Activated gamma-delta T cell treated with Interleukin-2 at 50 U/mL for 16 hours (primary cell): ENCODE measurements around the gene RGL2.
"Not testable (repeated sequence)": the region's sequence is repeated elsewhere in the genome, so short reads cannot be mapped to it uniquely, and the experiment has no call there.

Experiments
- DNase-seq: peaks from one replicate; pipeline ENCODE4 v3.0.0-alpha.2; 2020

RGL2 gene

DNA sequence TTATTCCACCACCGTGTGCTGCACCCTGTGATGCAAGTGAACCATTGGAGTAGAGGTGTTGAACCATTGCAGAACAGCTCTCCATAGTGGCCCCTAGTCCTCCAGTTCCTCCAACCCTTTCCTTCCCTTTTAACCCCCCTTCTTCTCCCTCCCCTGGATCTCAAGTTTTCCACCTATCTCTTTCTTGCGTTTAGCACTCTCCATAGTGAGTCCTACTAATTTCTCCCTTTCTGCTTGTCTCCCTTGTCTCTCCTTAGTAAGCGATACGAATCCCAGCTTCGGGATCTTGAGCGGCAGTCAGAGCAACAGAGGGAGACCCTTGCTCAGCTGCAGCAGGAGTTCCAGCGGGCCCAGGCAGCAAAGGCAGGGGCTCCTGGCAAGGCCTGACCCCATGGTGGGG, 8.3 kb downstream of the RGL2 start:
- DNase-seq = no peak

DNA sequence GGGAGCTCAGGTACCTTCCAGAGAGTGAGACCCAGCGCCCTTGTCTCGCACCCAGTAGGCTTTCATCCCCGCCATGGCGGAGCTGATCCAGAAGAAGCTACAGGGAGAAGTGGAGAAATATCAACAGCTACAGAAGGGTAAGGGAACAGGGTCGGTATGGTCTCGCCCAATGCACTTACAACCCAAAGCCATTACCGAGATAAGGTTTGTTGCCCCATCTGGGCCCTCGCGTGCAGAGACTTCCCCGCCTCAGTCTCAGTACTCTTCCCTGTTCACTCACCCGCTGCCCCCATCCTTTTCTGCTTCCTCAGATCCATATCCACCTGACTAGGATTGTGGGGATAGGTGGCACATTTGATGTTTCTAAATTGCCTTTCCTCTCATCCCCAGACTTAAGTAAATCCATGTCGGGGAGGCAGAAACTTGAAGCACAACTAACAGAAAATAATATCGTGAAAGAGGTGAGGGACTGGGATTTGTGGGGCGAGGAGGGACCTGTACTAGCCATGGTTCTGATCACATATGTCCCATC, 8.9 kb downstream of the RGL2 start:
- no peak for DNase-seq

DNA sequence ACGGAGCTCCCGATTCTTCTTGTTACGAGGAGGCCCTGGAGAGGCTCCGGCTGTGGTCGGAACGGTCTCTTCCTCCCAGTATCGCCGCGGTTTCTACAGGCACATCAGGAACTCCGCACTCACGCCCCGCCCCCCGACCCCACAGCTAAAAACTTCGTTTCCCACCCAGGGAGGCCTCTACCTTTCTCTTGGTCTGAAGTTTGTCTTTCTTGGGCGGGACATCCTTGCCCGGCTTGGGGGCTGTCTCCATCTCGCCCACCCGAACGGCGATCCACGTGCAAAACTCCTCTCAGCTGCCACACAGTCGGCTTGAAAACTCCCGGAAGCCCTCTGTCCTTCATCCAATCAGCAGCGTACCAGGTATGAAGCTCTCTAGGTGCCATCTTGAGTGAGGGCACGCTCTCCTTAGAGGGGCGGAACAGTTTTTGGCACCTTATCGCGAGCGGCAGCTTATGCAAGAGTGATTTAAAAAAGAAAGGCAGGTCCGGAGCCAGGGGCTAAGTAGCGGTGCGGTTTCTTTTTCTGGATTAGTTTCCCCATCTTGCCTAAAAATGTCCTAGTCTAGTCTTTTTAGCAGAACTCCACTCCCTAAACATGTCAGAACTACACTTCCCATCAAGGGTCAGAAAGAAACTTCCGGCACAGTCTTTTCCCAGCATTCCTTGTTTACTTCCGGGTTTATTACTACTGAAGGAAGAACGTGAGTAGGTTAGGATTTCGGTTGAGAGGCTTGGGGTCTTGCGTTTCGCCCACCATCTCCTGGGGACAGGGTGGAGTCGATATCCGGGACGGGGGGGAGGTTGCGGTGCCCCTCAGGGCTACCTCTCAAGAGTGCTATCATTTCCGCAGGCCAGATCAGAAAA, 9.6 kb downstream of the RGL2 start, which contains the start of the genes PFDN6 and WDR46:
Gene PFDN6, plus strand, starts transcription at position 681 of the 863 bp plus-strand sequence. CDS start 256 bp downstream, outside the sequence.
Gene WDR46, minus strand, starts transcription at position 319 of the 863 bp plus-strand sequence. Its CDS starts 69 bp downstream, at position 250.
- DNase-seq = peak; percentile 77

DNA sequence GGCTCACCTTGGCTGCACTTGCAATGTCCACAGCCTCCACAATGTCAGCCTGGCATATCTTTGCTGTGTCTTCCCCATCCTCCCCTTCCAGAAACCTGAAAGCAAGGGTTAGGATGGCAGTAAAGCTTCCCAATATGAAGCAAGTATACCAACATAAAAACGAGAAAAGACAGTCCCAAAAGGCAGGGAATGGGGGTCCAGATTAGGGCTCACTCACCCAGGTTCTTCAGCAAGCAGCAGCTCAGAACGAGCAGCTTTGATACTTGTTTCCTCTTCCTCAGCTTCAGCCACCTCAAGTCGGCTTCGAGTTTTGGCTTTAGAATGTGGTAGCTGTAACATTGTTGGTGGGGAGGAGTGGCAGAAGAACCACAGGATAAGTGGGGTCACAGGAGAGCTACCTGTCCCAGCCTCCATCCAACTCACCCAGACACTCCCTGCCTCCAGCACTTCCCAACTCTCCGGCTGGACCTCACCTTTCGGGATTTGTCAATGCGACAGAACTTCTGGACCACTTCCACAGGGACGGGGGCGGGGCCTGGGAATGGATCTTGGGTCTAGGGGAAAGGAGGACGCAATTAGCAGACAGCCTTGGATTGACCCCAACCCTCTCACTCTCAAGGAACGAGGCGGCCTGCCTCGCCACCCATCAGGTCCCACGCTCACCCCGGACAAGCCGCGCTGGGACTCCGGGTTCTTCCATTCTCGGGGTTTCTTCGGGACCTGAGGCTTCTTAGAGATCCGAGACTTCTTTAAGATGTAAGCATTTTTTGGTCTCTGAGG, 10.4 kb downstream of the RGL2 start:
- DNase-seq = no peak

DNA sequence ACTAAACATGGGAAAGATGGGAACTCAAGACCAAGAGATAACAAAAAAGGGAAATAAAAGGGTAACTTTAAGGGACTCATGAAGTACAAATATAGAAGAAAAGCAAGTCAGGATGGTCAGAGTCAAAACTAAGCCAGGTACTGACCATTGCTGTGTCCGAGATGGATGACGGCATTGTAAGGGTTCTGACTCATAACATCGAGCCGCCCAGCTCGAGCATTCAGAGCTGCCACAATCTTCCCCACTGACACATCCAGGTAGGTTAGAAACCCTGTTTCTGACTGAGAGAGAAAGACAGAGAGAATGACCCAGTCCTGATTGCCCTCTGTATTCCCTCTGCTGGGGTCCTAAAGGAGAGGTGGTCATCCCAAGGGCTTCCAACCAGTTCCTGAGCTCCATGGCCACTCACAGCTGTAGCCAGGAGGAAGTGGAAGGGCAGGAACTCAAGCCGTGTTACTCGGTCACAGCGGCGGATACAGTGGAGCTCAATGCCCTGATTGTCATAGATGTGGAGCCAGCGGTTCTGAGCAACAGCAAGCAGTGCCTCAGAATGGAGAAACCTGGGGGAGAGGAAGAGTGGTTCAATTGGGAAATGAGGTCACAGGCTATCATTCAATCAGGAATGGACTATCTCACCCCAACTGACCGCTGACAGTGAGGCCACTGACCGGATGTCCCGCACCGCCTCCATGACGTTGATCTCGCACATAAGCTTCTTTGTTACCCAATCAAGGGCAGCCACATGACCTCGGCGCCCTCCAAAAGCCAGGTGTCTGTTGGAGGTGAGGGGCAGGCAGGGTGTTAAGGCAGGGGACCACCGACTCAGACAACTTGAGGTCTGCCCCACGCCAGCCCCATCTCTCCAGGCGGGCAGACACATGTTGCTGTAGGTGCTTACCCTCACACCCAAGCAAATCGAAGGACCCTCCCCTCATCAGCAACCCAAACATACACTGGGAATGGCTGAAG, 11.5 kb downstream of the RGL2 start:
- DNase-seq = no peak

GRCh38 chr6:33285214-33285613, 13.5 kb downstream of the RGL2 start:
- DNase-seq = not testable (repeated sequence)

GRCh38 chr6:33280539-33280938, 18.2 kb downstream of the RGL2 start:
- DNase-seq = no peak

- no peak for DNase-seq
Measured at GRCh38 chr6:33279971-33280511, 18.7 kb downstream of the RGL2 start.

DNA sequence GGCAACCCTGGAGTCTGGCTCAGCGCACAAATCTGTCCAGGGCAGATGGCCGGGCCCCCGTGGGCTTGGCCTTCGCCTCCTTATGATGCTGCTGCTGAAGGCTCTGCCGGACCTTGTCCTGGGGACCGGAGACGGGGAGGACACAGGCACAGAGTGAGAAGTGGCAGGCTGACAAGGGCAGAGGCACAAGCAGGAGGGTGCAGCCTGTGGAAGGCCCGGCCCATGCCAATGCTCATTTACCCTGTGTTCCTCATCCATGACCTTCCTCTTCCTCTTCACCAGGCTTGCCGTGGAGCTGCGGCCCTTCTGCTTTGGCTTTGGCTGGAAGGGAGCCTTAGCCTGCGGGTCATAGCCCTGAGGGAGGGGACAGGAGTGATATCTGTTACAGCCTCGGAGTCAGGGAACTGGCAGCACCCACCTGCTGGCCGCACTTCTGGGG, 19.5 kb downstream of the RGL2 start:
- DNase-seq = no peak

GRCh38 chr6:33278810-33279209, 19.9 kb downstream of the RGL2 start:
- no peak for DNase-seq

DNA sequence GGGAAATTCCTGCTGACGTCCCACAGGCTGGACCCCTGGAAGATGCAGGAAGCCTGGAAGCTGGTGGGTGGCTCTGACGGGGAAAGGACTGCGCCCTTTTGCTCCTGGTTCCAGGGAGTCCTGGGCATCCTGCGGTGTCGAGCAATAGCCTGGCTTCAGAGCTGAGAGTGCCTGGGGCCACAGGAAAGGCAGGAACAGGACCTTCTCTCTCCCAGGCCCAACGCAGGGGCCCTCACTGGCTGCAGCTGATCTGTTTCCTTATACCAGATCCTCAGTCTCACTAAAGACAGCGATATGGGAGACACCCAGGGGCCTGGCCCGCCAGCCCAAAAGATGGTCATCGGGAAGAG, 20.4 kb downstream of the RGL2 start:
- no peak for DNase-seq

- peak; percentile 24 for DNase-seq
Measured at GRCh38 chr6:33277663-33278391, 20.9 kb downstream of the RGL2 start.

DNA sequence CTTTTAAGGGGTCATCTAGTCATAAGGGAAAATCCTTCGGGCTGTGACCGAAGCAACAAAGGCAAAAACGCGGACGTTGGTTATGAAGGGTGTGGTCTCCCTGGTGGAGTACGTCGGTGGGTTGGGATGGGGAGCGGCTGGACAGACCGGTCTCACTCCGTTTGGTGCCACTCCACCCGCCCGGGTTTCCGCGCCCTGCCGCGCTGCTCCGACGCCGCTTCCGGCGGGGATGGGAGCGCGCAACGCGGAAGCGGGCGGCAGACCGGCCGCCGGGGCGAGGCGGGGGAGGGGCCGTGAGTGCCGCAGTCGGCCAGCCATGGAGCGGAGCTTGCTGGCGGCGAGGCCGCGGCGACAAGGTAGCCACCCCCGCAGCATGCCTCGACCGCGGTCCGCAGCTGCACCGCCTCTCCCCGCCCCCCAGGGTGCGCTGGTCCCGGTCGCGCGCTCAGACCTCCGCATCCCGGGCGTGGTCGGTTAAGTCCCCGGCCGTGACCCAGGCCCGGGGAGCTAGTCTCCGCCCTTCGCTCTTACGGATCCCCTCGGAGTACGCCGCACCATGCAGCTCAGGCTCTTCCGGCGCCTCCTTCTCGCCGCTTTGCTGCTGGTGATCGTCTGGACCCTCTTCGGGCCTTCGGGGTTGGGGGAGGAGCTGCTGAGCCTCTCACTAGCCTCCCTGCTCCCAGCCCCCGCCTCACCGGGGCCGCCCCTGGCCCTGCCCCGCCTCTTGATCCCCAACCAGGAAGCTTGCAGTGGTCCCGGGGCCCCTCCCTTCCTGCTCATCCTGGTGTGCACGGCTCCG, 21.7 kb downstream of the RGL2 start, which contains the start of gene B3GALT4:
Gene B3GALT4, plus strand, starts transcription at position 260 of the 799 bp plus-strand sequence. Its CDS starts 297 bp downstream, at position 557.
- peak; percentile 61 for DNase-seq

DNA sequence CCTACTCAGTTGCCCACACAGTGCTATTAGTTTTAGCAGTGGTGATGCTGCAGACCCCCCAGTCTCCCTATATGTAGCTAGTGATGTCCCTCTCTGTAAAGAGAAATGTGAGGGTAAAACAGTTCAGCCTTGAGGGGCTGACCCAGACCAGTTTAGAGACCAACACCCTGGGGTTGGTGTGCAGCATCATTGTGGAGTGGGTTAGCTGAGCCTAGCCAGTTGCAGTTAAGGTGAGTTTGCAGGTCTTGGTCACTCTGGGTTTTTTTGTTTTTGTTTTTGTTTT, 22.2 kb downstream of the RGL2 start:
- no peak for DNase-seq

DNA sequence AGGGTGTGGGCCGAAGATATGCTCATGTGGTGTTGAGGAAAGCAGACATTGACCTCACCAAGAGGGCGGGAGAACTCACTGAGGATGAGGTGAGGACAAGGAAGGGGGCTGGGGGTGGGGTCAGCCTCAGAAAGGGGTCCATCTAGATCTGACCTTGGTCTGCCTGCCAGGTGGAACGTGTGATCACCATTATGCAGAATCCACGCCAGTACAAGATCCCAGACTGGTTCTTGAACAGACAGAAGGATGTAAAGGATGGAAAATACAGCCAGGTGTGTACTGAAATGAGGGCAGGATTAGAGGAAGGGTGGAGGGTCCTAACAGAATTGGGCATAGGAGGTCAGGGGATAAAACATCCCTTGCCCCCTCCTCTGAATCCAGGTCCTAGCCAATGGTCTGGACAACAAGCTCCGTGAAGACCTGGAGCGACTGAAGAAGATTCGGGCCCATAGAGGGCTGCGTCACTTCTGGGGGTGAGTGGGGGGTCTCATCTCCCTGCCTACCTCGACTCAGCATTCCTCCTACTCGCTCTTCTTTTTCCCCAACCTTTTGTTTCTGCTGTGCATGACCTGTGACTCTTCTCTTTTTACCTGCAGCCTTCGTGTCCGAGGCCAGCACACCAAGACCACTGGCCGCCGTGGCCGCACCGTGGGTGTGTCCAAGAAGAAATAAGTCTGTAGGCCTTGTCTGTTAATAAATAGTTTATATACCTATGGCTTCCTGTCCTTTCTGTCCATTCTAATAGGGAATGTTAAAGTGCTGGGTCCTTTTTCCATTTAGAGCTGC, 22.8 kb downstream of the RGL2 start:
- DNase-seq = not testable (repeated sequence)

GRCh38 chr6:33273924-33274902, 24.5 kb downstream of the RGL2 start:
- DNase-seq = no peak

DNA sequence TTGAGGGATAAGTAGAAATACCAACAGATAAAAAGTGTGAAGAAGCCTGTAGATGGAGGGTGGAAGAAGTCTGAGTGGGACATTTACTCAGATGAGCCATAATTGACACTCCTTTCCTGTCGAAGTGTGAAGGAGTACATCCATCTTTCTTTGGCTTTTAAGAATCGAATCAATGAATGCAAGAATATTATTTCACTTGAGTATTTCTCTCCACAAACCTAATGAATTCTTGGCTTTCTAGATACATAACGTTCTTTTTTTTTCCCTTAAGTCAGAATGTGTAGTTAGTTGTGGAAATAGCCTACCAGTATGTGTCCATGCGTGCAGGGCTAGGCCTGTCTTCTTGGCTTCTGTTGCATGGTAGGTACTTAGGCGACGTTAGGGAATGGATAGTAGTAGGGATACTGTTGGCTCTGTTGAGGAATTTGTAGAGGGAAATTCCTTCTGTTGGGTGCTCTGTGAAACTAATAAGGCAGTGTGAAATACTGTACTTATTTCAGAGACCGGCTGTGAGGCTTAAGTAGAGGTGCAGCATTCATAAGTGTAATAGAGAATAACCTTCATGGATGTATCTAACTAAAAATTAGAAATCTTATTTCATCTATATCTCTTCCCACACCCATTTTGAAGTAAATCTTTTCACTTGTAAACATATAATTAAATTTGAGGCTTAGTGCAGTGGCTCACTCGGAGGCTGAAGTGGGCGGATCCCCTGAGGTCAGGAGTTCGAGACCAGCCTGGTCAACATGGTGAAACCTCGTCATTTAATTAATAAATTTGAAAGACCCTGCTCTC, 25.4 kb downstream of the RGL2 start:
- DNase-seq = no peak
